NCI-H2227 (cell line): Measurements from ENCODE around the gene YARS1.

Source experiments
- DNase-seq: peaks from one replicate; lab custom pipeline; 2025; ENCODE audit not compliant: unreplicated experiment; lab: John Stamatoyannopoulos, UW

Gene YARS1

GRCh38 chr1:32817159-32817814 lies at the start of gene YARS1, which contains the start of gene S100PBP:
Gene YARS1 (minus strand): TSS chr1:32817358. CDS start chr1:32817244, 114 bp downstream.
Gene S100PBP (plus strand): TSS chr1:32817653. CDS start chr1:32826100, 8,447 bp downstream.
- peak; percentile 98 for DNase-seq

DNA sequence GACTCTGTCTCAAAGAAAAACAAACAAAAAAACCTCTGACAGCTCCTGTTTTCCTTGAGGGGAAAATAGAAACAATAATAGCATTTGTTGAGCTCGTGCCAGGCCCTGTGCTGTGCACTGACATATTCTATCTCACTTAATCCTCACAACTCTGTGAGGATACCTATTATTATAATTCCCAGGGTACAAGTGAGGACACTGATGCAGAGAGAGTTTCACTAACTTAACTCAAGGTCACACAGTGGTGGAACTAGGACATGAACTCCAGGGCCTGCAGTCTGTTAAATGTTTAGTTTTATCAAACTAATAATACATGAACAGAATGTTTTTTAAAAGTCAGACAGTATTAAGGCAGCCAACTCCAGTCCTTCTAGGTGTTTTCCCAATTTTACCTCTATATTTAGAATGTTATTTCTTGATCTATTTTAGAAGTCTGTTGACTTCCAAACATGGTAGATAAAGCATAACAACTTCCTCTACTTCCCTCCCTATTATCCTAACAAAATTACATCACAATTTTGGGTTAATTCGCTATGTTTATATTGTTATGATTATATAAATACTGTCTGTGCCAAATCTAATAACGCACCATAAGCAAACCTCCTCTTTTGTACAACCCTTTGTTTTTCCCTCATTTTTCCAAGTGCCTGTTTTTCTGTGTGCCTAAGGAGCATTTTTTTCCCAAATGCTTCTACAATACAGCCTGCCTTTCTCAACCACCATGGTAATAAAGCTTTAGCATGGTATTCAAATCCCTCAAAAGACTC lies 48.7 kb upstream of the YARS1 start:
- no peak for DNase-seq

GRCh38 chr1:32864375-32865019 lies 47.3 kb upstream of the YARS1 start:
- DNase-seq, result no peak

- no peak for DNase-seq
Measured at GRCh38 chr1:32863881-32864245, 46.7 kb upstream of the YARS1 start.

- no peak for DNase-seq
Measured at GRCh38 chr1:32863218-32863880, 46.2 kb upstream of the YARS1 start.

- DNase-seq, result no peak
Measured at GRCh38 chr1:32861904-32862695, 44.9 kb upstream of the YARS1 start.

GRCh38 chr1:32860566-32860965 lies 43.4 kb upstream of the YARS1 start:
- DNase-seq, result no peak

DNA sequence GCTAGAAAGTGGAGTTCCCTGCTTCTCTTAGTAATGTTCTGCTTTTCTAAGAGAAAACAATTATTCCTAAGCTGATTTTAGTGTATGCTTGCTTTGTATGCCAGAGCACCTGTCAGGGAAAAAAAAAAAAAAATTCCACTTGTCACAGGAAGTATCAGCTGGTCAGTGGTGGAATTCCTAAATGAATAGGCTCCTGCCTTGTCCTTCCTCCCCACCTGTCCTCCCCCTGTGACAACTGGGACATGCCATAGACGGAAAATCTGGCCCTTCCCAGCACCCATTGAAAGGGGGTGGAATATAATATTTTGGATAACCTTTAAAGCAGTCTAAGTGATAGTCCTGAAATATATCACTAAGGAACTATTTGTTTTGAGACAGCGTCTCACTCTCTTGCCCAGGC lies 42.8 kb upstream of the YARS1 start:
- DNase-seq, result no peak

DNA sequence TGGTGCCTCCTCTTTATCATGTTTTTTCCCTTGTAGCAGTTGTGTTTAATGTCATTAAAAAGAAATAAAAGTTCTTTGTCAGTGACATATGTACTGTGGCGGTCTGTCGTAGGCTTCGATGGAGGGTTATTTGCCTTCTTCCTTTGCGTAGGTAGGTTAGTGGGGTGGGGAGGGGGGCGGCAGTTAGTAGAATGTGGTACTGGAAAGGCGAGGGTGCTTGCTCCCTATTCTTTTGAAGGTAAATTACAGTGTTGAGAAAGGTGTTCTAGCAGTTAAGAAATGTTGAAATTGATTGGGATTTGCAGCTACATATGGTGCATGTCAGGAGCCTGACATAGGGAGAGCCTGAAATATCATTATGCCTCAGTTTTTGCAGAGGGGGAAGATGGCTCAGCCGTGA lies 41.6 kb upstream of the YARS1 start:
- no peak for DNase-seq

- no peak for DNase-seq
Measured at GRCh38 chr1:32858136-32858535, 41.0 kb upstream of the YARS1 start.

DNA sequence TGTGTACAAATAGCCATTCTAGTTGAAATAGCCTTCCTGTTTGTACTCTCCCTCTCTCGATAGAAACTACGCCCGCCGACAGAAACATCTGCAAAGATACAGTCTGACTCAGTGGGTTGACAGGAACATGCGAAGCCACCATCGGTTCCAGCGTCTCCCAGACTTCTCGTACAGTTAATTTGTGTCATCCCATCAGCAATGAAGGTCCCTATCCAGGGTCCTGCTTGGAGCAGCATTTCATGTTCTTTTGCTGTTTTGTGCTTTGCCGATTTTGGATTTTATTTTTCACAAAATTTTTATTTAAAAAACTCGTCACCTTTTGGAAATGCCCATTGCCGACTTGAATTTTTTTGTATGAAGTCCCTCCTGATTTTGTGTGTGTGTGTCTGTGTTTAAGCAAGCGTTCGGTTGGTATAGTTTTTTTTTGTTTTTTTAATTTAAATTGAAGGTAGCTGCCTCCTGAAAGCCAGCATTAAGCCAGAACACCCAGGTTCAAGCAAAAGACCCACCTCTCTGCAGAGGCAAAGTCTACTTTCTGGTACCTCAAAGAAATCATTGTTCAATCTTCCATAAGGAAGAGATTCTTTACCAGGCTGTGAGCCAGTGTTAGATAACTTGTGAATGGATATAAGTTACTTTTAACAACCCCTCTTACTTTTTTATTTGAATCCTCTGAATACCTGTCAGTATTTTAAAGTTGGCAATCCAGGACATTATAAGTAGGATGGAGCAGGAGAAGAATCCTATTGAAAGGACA lies 38.9 kb upstream of the YARS1 start:
- no peak for DNase-seq

- no peak for DNase-seq
Measured at GRCh38 chr1:32848354-32849063, 31.4 kb upstream of the YARS1 start.

GRCh38 chr1:32831878-32832277 lies 14.7 kb upstream of the YARS1 start:
- DNase-seq, result no peak

DNA sequence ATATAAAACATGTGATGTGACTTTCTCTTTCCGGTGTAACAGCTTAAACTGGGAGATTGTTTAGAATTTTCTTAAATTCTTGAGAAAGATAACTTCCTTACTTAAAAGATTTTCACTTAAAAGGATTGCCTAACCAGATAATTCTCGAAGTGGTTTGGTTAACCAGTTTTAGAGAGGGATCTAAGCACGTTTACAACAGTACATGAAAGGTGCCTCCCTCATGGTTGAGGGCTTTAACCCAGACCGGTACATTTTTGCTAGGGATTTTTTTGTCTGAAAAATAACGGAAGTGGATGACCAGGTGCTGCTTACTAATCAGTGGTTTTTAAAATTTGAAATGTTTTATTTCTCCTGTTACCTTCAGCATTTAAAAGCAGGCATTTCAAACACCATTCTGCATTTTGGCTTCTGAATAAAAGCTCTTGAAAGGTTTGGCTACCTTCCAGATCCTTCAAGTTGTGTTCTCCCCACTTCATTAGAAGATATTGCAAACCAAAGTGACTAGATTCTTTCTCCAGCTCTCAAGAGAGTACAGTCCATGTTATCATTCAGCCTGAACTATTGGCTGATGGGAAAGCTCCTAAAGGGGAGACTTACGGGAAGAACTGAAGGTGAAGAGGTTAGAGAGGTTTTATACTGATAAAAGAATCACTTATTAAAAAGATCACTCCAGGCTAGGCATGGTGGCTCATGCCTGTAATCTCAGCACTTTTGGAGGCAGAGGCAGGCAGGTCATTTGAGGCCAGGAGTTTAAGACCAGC lies 13.1 kb upstream of the YARS1 start:
- DNase-seq, result no peak

GRCh38 chr1:32828341-32828740 lies 11.2 kb upstream of the YARS1 start:
- DNase-seq, result peak; percentile 33

DNA sequence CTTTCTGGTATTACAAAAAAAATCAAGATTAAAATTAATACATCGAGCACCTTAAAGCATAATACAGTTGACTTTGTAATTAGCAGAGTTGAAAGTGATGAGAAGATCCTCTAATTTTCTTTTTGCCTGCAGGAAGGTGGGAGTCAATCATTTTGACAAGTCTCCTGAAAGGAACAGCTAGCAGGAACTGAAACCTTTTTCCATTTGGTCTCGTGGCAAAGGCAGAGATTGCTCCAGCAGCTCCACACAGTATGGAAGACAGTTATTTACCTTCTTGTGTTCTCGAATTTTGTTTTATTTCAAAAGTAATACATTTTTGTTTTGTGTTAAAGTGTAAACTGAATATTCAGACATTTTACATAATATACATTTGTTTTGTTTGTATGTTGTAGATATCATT lies 8.0 kb upstream of the YARS1 start:
- DNase-seq, result no peak

DNA sequence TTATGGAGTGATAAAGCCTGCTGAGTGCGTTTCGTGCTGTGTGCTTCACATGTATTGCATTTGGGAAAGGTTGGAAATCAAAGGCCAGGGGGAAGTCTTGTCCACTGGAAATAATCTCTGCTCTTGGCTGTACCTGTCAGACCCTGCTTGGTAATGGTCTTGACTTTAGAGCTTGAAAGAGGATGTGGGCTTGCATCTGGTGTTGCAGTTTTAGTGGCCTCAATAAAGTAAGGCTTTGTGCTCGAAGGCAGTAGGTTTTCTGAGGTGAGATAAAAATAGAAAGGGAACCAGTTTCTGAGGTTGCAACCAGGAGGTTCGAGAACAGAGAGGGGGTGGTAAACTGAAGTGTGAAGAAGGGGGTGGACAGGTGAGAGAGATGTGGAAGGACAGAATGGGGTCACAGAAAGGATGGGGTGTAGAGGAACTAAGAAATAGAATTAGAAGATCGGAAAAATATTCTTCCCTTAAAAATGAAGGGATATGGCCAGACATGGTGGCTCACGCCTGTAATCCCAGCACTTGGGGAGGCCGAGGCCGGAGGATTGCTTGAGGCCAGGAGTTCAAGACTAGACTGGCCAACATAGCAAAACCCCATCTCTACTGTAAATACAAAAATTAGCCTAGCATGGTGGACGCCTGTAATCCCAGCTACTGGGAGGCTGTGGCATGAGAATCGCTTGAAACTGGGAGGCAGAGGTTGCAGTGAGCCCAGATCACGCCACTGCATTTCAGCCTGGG lies 1.8 kb upstream of the YARS1 start:
- no peak for DNase-seq
